ENCODE results near the gene EIF6.

DNA sequence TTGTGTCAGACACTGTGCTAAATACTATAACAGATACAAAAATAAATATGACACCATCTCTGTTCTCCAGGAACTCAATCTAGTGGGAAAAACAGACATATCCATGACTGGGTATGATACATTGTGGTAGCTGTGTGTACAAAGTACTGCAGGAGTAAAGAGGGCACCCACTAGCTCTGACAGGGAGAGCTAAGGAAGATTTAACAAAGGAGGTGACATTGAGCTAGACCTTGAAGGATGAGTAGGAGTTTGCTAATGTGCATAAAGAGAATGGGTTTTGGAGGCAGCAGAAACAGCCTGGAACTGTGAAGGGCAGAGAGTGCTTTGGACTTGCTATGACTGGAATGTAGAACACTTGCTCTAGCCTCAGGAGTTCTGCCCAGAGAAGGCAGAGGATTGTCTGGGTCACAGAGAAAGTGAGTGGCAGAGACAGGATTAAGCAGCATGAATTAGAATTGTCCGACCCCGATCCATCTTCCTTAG, 43.7 kb downstream of the EIF6 start:
- TF ChIP-seq, protein P1, sequence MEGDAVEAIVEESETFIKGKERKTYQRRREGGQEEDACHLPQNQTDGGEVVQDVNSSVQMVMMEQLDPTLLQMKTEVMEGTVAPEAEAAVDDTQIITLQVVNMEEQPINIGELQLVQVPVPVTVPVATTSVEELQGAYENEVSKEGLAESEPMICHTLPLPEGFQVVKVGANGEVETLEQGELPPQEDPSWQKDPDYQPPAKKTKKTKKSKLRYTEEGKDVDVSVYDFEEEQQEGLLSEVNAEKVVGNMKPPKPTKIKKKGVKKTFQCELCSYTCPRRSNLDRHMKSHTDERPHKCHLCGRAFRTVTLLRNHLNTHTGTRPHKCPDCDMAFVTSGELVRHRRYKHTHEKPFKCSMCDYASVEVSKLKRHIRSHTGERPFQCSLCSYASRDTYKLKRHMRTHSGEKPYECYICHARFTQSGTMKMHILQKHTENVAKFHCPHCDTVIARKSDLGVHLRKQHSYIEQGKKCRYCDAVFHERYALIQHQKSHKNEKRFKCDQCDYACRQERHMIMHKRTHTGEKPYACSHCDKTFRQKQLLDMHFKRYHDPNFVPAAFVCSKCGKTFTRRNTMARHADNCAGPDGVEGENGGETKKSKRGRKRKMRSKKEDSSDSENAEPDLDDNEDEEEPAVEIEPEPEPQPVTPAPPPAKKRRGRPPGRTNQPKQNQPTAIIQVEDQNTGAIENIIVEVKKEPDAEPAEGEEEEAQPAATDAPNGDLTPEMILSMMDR (IDR thresholded peaks at IDR 0.05) = no peak
- no peak for TF ChIP-seq POLR2A (IDR thresholded peaks at IDR 0.05)

Data from esophagus squamous epithelium (tissue), 4 donors.